Ishikawa (cell line): ENCODE data around the gene CHST15.

ENCODE experiments used
- CEBPB ChIP-seq: IDR thresholded peaks from 2 replicates; pipeline ENCODE4 v1.6.1; 2012
- CREB1 ChIP-seq: IDR thresholded peaks from 2 replicates; pipeline ENCODE4 v1.6.1; 2012; ENCODE audit warnings: low read depth
- EGR1 ChIP-seq: IDR thresholded peaks from 2 replicates; pipeline ENCODE4 v1.6.1; 2012
- EP300 ChIP-seq: IDR thresholded peaks from 2 replicates; pipeline ENCODE4 v1.6.1; 2012; ENCODE audit warnings: borderline replicate concordance
- FOXM1 ChIP-seq: IDR thresholded peaks from 2 replicates; pipeline ENCODE4 v1.6.1; 2012; ENCODE audit warnings: low read depth, borderline replicate concordance
- RAD21 ChIP-seq: IDR thresholded peaks from 2 replicates; pipeline ENCODE4 v1.6.1; 2012; ENCODE audit warnings: low read depth
- TEAD4 ChIP-seq: IDR thresholded peaks from 2 replicates; pipeline ENCODE4 v1.6.1; 2012
- YY1 ChIP-seq: IDR thresholded peaks from 2 replicates; pipeline ENCODE4 v1.6.1; 2012; ENCODE audit warnings: low read depth
- TF ChIP-seq, protein P1 (sequence below): IDR thresholded peaks from 2 replicates; pipeline ENCODE4 v1.6.1; 2012; ENCODE audit warnings: low read depth, mild to moderate bottlenecking
- TF ChIP-seq, protein P2 (sequence below): IDR thresholded peaks from 2 replicates; pipeline ENCODE4 v1.6.1; 2012
- TF ChIP-seq, protein P3 (sequence below): IDR thresholded peaks from 2 replicates; pipeline ENCODE4 v1.6.1; 2012

DNA sequence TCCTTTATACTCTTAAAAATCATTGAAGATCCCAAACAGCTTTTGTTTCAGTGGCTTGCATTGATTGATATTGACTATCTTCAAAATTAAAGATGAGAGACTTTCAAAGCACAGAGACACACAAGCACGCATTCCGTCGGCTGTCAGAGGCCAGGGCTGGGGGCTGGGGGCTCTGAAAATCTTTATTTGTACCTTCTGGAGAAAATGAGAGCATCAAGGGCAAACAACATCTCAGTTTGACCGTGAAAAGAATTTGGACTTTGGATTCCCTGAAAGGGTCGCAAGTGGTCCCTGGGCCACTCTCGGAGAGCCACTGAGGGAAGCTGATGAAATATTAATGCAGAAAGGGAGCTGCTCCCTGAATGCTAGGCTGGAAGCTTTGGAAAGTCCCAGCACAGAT lies 96.4 kb downstream of the CHST15 start:
- TF ChIP-seq CREB1 (no peak), YY1 (no peak), FOXM1 (no peak), CEBPB (no peak), TEAD4 (no peak), RAD21 (no peak), EP300 (no peak), EGR1 (no peak)
- TF ChIP-seq, protein P1, sequence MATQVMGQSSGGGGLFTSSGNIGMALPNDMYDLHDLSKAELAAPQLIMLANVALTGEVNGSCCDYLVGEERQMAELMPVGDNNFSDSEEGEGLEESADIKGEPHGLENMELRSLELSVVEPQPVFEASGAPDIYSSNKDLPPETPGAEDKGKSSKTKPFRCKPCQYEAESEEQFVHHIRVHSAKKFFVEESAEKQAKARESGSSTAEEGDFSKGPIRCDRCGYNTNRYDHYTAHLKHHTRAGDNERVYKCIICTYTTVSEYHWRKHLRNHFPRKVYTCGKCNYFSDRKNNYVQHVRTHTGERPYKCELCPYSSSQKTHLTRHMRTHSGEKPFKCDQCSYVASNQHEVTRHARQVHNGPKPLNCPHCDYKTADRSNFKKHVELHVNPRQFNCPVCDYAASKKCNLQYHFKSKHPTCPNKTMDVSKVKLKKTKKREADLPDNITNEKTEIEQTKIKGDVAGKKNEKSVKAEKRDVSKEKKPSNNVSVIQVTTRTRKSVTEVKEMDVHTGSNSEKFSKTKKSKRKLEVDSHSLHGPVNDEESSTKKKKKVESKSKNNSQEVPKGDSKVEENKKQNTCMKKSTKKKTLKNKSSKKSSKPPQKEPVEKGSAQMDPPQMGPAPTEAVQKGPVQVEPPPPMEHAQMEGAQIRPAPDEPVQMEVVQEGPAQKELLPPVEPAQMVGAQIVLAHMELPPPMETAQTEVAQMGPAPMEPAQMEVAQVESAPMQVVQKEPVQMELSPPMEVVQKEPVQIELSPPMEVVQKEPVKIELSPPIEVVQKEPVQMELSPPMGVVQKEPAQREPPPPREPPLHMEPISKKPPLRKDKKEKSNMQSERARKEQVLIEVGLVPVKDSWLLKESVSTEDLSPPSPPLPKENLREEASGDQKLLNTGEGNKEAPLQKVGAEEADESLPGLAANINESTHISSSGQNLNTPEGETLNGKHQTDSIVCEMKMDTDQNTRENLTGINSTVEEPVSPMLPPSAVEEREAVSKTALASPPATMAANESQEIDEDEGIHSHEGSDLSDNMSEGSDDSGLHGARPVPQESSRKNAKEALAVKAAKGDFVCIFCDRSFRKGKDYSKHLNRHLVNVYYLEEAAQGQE: no peak
- TF ChIP-seq, protein P2, sequence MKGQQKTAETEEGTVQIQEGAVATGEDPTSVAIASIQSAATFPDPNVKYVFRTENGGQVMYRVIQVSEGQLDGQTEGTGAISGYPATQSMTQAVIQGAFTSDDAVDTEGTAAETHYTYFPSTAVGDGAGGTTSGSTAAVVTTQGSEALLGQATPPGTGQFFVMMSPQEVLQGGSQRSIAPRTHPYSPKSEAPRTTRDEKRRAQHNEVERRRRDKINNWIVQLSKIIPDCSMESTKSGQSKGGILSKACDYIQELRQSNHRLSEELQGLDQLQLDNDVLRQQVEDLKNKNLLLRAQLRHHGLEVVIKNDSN: no peak
- TF ChIP-seq, protein P3, sequence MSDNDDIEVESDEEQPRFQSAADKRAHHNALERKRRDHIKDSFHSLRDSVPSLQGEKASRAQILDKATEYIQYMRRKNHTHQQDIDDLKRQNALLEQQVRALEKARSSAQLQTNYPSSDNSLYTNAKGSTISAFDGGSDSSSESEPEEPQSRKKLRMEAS: no peak
